ENCODE measurements around the gene SPTB. TPM values are rescaled to one million over a fixed set of nuclear protein-coding genes. Genes with fewer than 3 reads are reported as not detected.

SPTB gene
- total RNA-seq, 1 experiment from 2014 or later: 0.13 TPM

DNA sequence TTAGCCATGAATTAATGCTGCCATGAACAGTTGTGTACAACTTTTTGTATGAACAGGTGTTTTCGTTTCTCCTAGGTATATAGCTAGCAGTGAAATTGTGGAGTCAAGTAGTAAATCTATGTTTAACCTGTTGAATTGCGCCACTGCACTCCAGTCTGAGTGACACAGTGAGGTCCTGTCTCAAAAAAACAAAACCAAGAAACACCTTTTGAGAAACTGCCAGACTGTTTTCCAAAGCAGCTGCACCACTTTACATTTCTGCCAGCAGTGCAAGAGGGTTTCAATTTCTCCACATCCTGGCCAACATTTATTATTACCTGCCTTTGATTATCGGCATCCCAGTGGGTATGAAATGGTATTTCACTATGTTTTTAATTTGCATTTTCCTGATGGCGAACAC, 178.8 kb downstream of the SPTB start:
- H3K4me1 ChIP-seq (ENCODE audit: control insufficient read depth, insufficient read depth, low read length): peaks cover 12% of the 10 kb centered on the region
- ChIA-PET CTCF (no interaction called here), POLR2A (no interaction called here)
- no peaks in the 10 kb centered on the region for H3K27me3 ChIP-seq (ENCODE audit: control insufficient read depth, insufficient read depth, low read length)
- DNase-seq (ENCODE audit: low read depth, low spot score) (no peak), ATAC-seq (no peak)
- no TSS peak for BruUV-seq (replicated peaks)
- H3K4me3 ChIP-seq (ENCODE audit: low read depth in 2 of 2, low read length in 2 of 2): no peak overlapping the region
- intact Hi-C loops (cut with micrococcal nuclease; ENCODE audit: unreplicated experiment): no loop called here
- H3K36me3 ChIP-seq (ENCODE audit: control insufficient read depth, insufficient read depth, low read length): no peaks in the 10 kb centered on the region; the same call in 1 of the 2 replicates
- no peaks in the 10 kb centered on the region for H3K9me3 ChIP-seq (ENCODE audit: control insufficient read depth, insufficient read depth, low read depth, low read length)
- no peak overlapping the region for H3K27ac ChIP-seq (ENCODE audit: low read length)
- TF ChIP-seq, protein P1, sequence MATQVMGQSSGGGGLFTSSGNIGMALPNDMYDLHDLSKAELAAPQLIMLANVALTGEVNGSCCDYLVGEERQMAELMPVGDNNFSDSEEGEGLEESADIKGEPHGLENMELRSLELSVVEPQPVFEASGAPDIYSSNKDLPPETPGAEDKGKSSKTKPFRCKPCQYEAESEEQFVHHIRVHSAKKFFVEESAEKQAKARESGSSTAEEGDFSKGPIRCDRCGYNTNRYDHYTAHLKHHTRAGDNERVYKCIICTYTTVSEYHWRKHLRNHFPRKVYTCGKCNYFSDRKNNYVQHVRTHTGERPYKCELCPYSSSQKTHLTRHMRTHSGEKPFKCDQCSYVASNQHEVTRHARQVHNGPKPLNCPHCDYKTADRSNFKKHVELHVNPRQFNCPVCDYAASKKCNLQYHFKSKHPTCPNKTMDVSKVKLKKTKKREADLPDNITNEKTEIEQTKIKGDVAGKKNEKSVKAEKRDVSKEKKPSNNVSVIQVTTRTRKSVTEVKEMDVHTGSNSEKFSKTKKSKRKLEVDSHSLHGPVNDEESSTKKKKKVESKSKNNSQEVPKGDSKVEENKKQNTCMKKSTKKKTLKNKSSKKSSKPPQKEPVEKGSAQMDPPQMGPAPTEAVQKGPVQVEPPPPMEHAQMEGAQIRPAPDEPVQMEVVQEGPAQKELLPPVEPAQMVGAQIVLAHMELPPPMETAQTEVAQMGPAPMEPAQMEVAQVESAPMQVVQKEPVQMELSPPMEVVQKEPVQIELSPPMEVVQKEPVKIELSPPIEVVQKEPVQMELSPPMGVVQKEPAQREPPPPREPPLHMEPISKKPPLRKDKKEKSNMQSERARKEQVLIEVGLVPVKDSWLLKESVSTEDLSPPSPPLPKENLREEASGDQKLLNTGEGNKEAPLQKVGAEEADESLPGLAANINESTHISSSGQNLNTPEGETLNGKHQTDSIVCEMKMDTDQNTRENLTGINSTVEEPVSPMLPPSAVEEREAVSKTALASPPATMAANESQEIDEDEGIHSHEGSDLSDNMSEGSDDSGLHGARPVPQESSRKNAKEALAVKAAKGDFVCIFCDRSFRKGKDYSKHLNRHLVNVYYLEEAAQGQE (IDR thresholded peaks at IDR 0.05; ENCODE audit: insufficient read depth in 1 of 2, low read depth in 2 of 2, low read length in 1 of 2): no peak
- TF ChIP-seq, protein P2, sequence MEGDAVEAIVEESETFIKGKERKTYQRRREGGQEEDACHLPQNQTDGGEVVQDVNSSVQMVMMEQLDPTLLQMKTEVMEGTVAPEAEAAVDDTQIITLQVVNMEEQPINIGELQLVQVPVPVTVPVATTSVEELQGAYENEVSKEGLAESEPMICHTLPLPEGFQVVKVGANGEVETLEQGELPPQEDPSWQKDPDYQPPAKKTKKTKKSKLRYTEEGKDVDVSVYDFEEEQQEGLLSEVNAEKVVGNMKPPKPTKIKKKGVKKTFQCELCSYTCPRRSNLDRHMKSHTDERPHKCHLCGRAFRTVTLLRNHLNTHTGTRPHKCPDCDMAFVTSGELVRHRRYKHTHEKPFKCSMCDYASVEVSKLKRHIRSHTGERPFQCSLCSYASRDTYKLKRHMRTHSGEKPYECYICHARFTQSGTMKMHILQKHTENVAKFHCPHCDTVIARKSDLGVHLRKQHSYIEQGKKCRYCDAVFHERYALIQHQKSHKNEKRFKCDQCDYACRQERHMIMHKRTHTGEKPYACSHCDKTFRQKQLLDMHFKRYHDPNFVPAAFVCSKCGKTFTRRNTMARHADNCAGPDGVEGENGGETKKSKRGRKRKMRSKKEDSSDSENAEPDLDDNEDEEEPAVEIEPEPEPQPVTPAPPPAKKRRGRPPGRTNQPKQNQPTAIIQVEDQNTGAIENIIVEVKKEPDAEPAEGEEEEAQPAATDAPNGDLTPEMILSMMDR (IDR thresholded peaks at IDR 0.05): no peak
- TF ChIP-seq POLR2AphosphoS5 (IDR thresholded peaks at IDR 0.05; ENCODE audit: low read depth, low read length): no peak
- in situ Hi-C loops (cut with HindIII; ENCODE audit: low pct_unique_long_range_greater_than_20kb, low sequenced_read_pairs): no loop called here

DNA sequence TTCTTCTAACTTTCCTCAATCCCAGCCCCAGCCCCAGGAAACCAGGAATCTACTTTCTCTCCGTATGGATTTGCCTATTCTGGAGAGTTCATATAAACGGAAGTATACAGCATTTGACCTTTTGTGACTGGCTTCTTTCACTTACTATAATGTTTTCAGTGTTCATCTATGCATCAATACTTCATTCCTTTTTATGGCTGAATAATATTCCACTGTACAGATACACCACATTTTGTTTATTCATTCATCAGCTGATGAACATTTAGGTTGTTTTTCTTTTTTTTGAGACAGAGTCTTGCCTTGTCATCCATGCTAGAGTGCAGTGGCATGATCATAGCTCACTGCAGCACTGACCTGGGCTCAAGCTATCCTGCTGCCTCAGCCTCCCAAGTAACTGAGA, 179.4 kb downstream of the SPTB start:
- BruUV-seq (replicated peaks): no TSS peak
- no peaks in the 10 kb centered on the region; the same call in 1 of the 2 replicates for H3K36me3 ChIP-seq (ENCODE audit: control insufficient read depth, insufficient read depth, low read length)
- CTCF ChIA-PET: no interaction called here
- intact Hi-C loops (cut with micrococcal nuclease; ENCODE audit: unreplicated experiment): no loop called here
- H3K27me3 ChIP-seq (ENCODE audit: control insufficient read depth, insufficient read depth, low read length): no peaks in the 10 kb centered on the region
- H3K4me1 ChIP-seq (ENCODE audit: control insufficient read depth, insufficient read depth, low read length): peaks cover 7% of the 10 kb centered on the region
- no peak overlapping the region for H3K27ac ChIP-seq (ENCODE audit: low read length)
- H3K4me3 ChIP-seq (ENCODE audit: low read depth in 2 of 2, low read length in 2 of 2): no peak overlapping the region
- ATAC-seq (no peak), DNase-seq (ENCODE audit: low read depth, low spot score) (no peak)
- in situ Hi-C loops (cut with HindIII; ENCODE audit: low pct_unique_long_range_greater_than_20kb, low sequenced_read_pairs): no loop called here
- TF ChIP-seq SIN3A (IDR thresholded peaks at IDR 0.05; ENCODE audit: borderline replicate concordance, insufficient read depth, low read depth, low read length) (no peak), POLR2AphosphoS5 (IDR thresholded peaks at IDR 0.05; ENCODE audit: low read depth, low read length) (no peak), TCF7L2 (IDR thresholded peaks at IDR 0.05; ENCODE audit: low read depth, low read length) (no peak)
- TF ChIP-seq, protein P1 (IDR thresholded peaks at IDR 0.05; ENCODE audit: insufficient read depth in 1 of 2, low read depth in 2 of 2, low read length in 1 of 2): no peak
- TF ChIP-seq, protein P2 (IDR thresholded peaks at IDR 0.05): no peak
- no peaks in the 10 kb centered on the region for H3K9me3 ChIP-seq (ENCODE audit: control insufficient read depth, insufficient read depth, low read depth, low read length)
- POLR2A ChIA-PET: interaction anchor here (0.7 kb wide), 1 partner anchor 40 kb away, joined by 6 read pairs; no protein-coding TSS in a partner anchor
